ENCODE measurements around the gene MINDY4. TPM values are rescaled to one million over a fixed set of nuclear protein-coding genes. Genes with fewer than 3 reads are reported as not detected.

Gene MINDY4
- total and polyA plus RNA-seq, 2 of the 4 experiments (the other 2 are of a cell fraction), result 1.8 to 3.6 TPM

DNA sequence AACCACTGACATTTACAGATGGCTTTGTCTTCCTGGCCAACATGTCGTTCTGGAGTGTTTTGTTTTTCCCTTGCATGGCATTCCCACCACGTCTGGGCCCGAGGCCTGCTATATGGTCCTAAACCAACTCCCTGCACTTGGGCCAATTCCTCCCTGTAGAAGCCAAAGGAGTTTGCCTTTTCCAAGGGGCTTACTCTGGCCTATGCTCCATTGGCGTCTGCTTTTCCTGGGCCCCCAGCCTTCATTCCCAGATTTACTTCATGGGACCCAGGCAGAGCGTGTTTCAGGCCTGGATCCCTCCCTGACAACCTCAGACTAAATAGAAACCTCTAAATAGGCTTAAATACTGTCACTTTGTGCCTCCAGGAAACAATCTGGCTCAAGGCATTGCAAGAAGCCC lies 60.7 kb downstream of the MINDY4 start:
- ATAC-seq (ENCODE audit: low read depth) (no peak), DNase-seq (no peak)
- Histone ChIP-seq H3K36me3 (ENCODE audit: control insufficient read depth, insufficient read depth, low read length) (no peaks in the 10 kb centered on the region), H2BK20ac (ENCODE audit: low read depth, low read length) (no peak overlapping the region), H3K9me3 (ENCODE audit: control insufficient read depth, insufficient read depth, low read length) (peaks cover 3% of the 10 kb centered on the region; the same call in 1 of the 2 replicates), H4K5ac (ENCODE audit: low read depth, low read length) (no peak overlapping the region), H3K27ac (ENCODE audit: insufficient read depth, low read length) (no peak overlapping the region), H3K14ac (replicated peaks; ENCODE audit: low read depth, low read length) (no peak overlapping the region), H3K23ac (ENCODE audit: low read depth, low read length) (no peak overlapping the region), H2BK120ac (ENCODE audit: low read depth, low read length) (no peak overlapping the region), H4K20me1 (ENCODE audit: insufficient read depth, low read length) (no peaks in the 10 kb centered on the region), H3K4ac (ENCODE audit: low read depth, low read length) (no peak overlapping the region), H3K4me2 (ENCODE audit: low read depth, low read length) (no peak overlapping the region), H2BK5ac (ENCODE audit: low read depth, low read length, poor library complexity, severe bottlenecking) (no peak overlapping the region), H4K91ac (ENCODE audit: insufficient read depth, low read depth, low read length) (no peak overlapping the region), H2AFZ (replicated peaks; ENCODE audit: low read length, poor library complexity) (no peak overlapping the region), H3K4me1 (ENCODE audit: control insufficient read depth, insufficient read depth, low read length) (no peaks in the 10 kb centered on the region), H3K56ac (ENCODE audit: extremely low read depth, insufficient read depth, low read length) (no peak overlapping the region), H3K9ac (ENCODE audit: low read depth, low read length) (no peak overlapping the region), H2BK15ac (ENCODE audit: low read depth, low read length) (no peak overlapping the region), H3K4me3 (ENCODE audit: insufficient read depth, low read depth, low read length) (no peak overlapping the region), H2AK5ac (ENCODE audit: low read depth, low read length) (no peak overlapping the region), H3K18ac (ENCODE audit: low read depth, low read length) (no peak overlapping the region), H3K27me3 (ENCODE audit: control insufficient read depth, insufficient read depth, low read length) (no peaks in the 10 kb centered on the region; the same call in 1 of the 2 replicates), H2AK9ac (replicated peaks; ENCODE audit: low read depth, low read length, poor library complexity) (no peak overlapping the region), H3K79me1 (ENCODE audit: low read depth in 1 of 2, low read length in 2 of 2) (no peaks in the 10 kb centered on the region), H4K8ac (ENCODE audit: low read depth in 2 of 2, low read length in 2 of 2) (no peak overlapping the region), H3K9me1 (ENCODE audit: insufficient read depth, low read length) (no peaks in the 10 kb centered on the region; the same call in 1 of the 2 replicates)
- POLR2A ChIA-PET (ENCODE audit: unreplicated experiment), result no interaction called here
- BruUV-seq (replicated peaks), result no TSS peak
- CTCF ChIA-PET, result no interaction called here
- in situ Hi-C loops (cut with MboI; ENCODE audit: low sequenced_read_pairs) (no loop called here), dilution Hi-C loops (cut with HindIII; ENCODE audit: low sequenced_read_pairs, unreplicated experiment) (no loop called here), intact Hi-C loops (cut with micrococcal nuclease) (no loop called here)
- no peak for TF ChIP-seq MXI1 (IDR thresholded peaks at IDR 0.05; ENCODE audit: borderline replicate concordance, low read depth, low read length)
- TF ChIP-seq RFX5 (IDR thresholded peaks at IDR 0.05; ENCODE audit: low read depth, low read length), result no peak
- TF ChIP-seq RAD21 (IDR thresholded peaks at IDR 0.05; ENCODE audit: low read length), result no peak
- TF ChIP-seq, protein P1, sequence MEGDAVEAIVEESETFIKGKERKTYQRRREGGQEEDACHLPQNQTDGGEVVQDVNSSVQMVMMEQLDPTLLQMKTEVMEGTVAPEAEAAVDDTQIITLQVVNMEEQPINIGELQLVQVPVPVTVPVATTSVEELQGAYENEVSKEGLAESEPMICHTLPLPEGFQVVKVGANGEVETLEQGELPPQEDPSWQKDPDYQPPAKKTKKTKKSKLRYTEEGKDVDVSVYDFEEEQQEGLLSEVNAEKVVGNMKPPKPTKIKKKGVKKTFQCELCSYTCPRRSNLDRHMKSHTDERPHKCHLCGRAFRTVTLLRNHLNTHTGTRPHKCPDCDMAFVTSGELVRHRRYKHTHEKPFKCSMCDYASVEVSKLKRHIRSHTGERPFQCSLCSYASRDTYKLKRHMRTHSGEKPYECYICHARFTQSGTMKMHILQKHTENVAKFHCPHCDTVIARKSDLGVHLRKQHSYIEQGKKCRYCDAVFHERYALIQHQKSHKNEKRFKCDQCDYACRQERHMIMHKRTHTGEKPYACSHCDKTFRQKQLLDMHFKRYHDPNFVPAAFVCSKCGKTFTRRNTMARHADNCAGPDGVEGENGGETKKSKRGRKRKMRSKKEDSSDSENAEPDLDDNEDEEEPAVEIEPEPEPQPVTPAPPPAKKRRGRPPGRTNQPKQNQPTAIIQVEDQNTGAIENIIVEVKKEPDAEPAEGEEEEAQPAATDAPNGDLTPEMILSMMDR (conservative IDR thresholded peaks at IDR 0.05; ENCODE audit: low read depth, low read length), result no peak
- TF ChIP-seq ELK1 (IDR thresholded peaks at IDR 0.05; ENCODE audit: borderline replicate concordance, low read depth, low read length), result no peak
- no peak for TF ChIP-seq SMC3 (IDR thresholded peaks at IDR 0.05; ENCODE audit: low read depth, low read length)
- TF ChIP-seq CEBPB (IDR thresholded peaks at IDR 0.05; ENCODE audit: low read depth, low read length), result no peak
- TF ChIP-seq MAZ (IDR thresholded peaks at IDR 0.05; ENCODE audit: borderline replicate concordance, low read depth, low read length), result no peak
- TF ChIP-seq RCOR1 (IDR thresholded peaks at IDR 0.05; ENCODE audit: insufficient replicate concordance, low read length), result no peak
- no peak for TF ChIP-seq NFE2L2 (IDR thresholded peaks at IDR 0.05; ENCODE audit: low read depth, low read length)
- TF ChIP-seq MAFK (IDR thresholded peaks at IDR 0.05; ENCODE audit: low read depth, low read length), result no peak
- 75% methylated on average over 5 of the region's 5 CpGs; no CpG with 5 or more reads in 1 of the 2 experiments for WGBS, 2 experiments (ENCODE audit: extremely low coverage in 2 of 2, insufficient read length in 1 of 2)

All from IMR-90 (cell line).